ENCODE data around the gene DAB2IP. TPM values are rescaled to one million over a fixed set of nuclear protein-coding genes. Genes with fewer than 3 reads are reported as not detected.

Gene DAB2IP
- total RNA-seq, 3 donors from 2014 or later = 109 to 157 (median 111) TPM

GRCh38 chr9:121698627-121699570 is 47.5 kb downstream of the DAB2IP start:
- TF ChIP-seq, protein P1, sequence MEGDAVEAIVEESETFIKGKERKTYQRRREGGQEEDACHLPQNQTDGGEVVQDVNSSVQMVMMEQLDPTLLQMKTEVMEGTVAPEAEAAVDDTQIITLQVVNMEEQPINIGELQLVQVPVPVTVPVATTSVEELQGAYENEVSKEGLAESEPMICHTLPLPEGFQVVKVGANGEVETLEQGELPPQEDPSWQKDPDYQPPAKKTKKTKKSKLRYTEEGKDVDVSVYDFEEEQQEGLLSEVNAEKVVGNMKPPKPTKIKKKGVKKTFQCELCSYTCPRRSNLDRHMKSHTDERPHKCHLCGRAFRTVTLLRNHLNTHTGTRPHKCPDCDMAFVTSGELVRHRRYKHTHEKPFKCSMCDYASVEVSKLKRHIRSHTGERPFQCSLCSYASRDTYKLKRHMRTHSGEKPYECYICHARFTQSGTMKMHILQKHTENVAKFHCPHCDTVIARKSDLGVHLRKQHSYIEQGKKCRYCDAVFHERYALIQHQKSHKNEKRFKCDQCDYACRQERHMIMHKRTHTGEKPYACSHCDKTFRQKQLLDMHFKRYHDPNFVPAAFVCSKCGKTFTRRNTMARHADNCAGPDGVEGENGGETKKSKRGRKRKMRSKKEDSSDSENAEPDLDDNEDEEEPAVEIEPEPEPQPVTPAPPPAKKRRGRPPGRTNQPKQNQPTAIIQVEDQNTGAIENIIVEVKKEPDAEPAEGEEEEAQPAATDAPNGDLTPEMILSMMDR (IDR thresholded peaks at IDR 0.05) = no peak
- H3K9me3 ChIP-seq = no peaks in the 10 kb centered on the region
- no peaks in the 10 kb centered on the region for H3K36me3 ChIP-seq (ENCODE audit: low read depth)
- peak; percentile 59 for ATAC-seq
- H3K4me3 ChIP-seq = no peak overlapping the region
- peak; percentile 65 to 76 (median 73) for DNase-seq
- intact Hi-C loops (cut with DNase I, micrococcal nuclease) = loop anchor here in 1 of 2 donors (10.0 kb wide), 1 partner anchor 144 kb away; no protein-coding TSS in a partner anchor
- peaks cover 10% of the 10 kb centered on the region for H3K4me1 ChIP-seq (ENCODE audit: low read depth)

DNA sequence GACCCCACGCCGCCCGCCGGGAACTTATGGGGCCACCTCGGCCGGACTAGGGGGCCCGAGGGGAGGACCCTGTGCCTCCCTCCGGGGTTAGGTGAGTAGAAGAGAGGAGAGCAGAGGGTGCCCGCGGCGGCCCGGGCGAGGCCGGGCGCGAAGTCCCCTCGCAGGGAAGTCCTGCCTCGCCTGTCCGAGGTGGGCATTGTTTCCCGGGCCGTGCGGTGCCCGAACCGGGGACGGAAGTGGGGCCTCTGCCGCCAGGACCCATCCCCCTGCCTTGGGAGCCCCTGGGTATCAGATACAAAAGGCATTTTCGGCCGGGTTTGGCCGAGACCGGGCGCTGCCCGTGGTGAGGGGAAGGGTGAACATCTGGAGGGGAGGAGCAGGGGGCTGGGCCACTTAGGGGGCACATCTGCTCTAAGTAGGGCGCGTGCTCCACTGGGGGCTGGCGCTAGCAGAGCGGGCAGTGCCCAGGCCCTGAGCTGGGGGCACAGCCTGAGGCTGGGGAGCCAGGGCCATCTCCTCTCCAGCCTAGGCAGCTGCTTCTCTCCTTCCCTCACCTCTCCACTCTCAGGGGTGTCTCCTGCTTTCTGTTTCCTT is 48.2 kb downstream of the DAB2IP start:
- H3K4me1 ChIP-seq (ENCODE audit: low read depth) = peaks cover 10% of the 10 kb centered on the region
- peak in 1 of 3 donors; percentile 56 for DNase-seq
- no peaks in the 10 kb centered on the region for H3K36me3 ChIP-seq (ENCODE audit: low read depth)
- intact Hi-C loops (cut with DNase I, micrococcal nuclease) = loop anchor here in 1 of 2 donors (10.0 kb wide), 1 partner anchor 145 kb away; no protein-coding TSS in a partner anchor
- no peak overlapping the region for H3K4me3 ChIP-seq
- peak; percentile 29 for ATAC-seq
- TF ChIP-seq, protein P1 (IDR thresholded peaks at IDR 0.05) = no peak
- no peaks in the 10 kb centered on the region for H3K9me3 ChIP-seq

DNA sequence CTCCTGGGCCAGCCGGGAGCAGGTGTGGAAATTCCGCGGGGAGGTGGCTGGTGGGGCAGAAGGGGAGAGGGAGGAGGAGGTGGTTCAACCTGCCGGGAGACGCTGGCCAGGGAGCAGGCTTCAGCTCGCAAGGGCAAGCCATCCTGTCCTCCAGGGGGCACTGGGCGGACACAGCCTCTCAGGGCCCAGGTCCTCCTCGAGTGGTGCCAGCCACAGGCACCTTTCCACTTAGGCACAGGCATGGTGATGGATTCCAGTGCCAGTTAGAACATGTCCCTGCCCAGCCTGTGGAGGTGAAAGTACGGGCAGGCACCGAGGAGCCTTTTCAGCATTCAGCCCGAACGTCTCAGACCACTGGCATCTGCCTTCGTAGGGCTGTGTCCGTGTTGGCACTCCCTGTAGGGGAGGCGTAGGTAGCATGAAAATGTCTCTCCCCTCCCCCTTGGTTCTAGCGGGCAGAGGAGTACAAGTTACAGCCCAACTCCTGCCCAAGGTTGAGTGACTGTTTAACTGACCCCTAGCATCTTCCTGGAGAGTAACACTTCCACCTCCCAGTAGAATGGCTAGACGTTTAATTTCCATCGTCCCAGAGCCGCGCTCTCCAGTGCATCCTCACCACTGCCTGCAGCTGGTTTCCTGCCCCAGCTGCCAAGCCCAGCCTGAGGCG is 48.9 kb downstream of the DAB2IP start:
- Histone ChIP-seq H3K9me3 (no peaks in the 10 kb centered on the region), H3K4me1 (ENCODE audit: low read depth) (peaks cover 10% of the 10 kb centered on the region)
- intact Hi-C loops (cut with DNase I, micrococcal nuclease) = no loop called here

DNA sequence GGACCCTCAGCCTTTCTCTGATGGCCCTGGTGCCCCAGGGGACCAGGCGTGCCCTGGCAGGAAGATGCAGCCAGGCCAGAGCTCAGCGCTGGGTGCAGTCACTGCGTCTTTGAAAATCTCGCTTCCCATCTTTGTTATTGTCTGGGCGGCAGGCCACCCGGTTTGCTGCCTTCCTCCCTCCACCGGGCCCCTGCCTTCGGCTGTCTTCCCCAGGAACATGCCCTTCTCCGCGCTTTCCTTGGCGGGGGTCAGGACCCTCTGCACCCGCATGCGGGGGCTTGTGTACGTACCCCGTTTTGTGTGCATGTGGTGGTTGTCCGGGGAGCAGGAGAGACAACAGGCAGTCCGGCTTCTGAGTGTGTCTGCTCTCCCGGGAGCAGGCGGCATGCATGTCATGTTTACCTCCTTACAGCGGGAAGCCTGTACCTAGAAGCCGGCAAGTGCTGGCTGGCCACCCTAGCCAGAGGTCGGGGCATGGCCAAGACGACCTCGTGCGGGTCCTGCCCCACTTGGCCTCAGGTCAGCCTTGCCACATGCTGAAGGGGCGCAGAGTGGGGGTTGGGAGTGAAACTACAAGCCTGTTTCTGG is 49.5 kb downstream of the DAB2IP start:
- no peaks in the 10 kb centered on the region for H3K36me3 ChIP-seq (ENCODE audit: low read depth)
- no peaks in the 10 kb centered on the region for H3K9me3 ChIP-seq
- intact Hi-C loops (cut with DNase I, micrococcal nuclease) = no loop called here
- TF ChIP-seq, protein P1 (IDR thresholded peaks at IDR 0.05) = no peak
- H3K4me1 ChIP-seq (ENCODE audit: low read depth) = peaks cover 10% of the 10 kb centered on the region
- DNase-seq (peak in 1 of 3 donors; percentile 47), ATAC-seq (no peak)
- H3K4me3 ChIP-seq = no peak overlapping the region

More for the DNA sequence above, 48.9 kb downstream of the DAB2IP start:
- Histone ChIP-seq H3K36me3 (ENCODE audit: low read depth) (no peaks in the 10 kb centered on the region), H3K4me3 (no peak overlapping the region)
- DNase-seq = peak; percentile 69 to 79 (median 78)
- peak; percentile 78 for ATAC-seq
- TF ChIP-seq, protein P1 (IDR thresholded peaks at IDR 0.05) = peak; percentile 20

DNA sequence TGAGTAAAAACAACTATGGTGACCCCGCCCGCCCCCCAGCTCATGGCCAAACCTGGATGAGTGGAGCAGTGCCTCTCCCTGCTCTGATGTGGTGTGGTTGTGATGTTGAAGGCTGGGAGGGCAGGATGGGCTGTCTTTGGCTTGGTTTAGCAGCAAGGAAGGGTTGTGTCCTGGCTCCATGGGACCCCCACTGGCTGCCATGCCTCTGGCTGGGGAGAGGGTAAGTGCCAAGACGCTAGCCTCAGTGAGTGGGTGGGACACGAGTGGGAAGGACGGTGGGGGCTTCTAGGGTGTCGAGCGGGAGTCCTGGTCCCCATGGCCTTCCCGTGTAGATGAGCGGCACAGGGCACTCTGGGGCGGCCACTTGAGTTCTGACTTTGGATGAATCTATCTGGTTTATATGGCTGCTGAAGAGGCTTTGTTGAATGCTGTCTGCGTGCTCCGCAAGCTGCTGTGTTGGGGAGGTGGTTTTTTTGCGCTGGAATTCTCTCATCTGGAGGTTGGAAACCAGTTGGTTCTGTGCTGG is 50.4 kb downstream of the DAB2IP start:
- no peaks in the 10 kb centered on the region for H3K9me3 ChIP-seq
- TF ChIP-seq, protein P1 (IDR thresholded peaks at IDR 0.05) = no peak

More for the DNA sequence above, 50.4 kb downstream of the DAB2IP start:
- Histone ChIP-seq H3K4me1 (ENCODE audit: low read depth) (peaks cover 10% of the 10 kb centered on the region), H3K36me3 (ENCODE audit: low read depth) (no peaks in the 10 kb centered on the region), H3K4me3 (no peak overlapping the region)
- ATAC-seq (no peak), DNase-seq (peak in 1 of 3 donors; percentile 46)
- intact Hi-C loops (cut with DNase I, micrococcal nuclease) = no loop called here
